Neural cell (in vitro differentiated cells): ENCODE measurements around the gene MCM3AP. TPM values are rescaled to one million over a fixed set of nuclear protein-coding genes. Genes with fewer than 3 reads are reported as not detected.
"Not testable (repeated sequence)": the region's sequence is repeated elsewhere in the genome, so short reads cannot be mapped to it uniquely, and the experiment has no call there.

Experiments
- H2AFZ ChIP-seq: fragments of 200-600, 300-800 bp; sonication (generic), shearing (Covaris generic); 2 replicates; pipeline ENCODE4 v1.6.0; 2014; ENCODE audit warnings: low read depth, mild to moderate bottlenecking, antibody characterized with exemption, low read length, moderate library complexity
- H3F3A ChIP-seq: fragments of 200-600 bp; shearing (Covaris generic); 2 replicates; pipeline ENCODE4 v1.6.1; 2016; ENCODE audit warnings: mild to moderate bottlenecking, moderate library complexity, mixed read lengths, antibody characterized with exemption, low read length; ENCODE audit not compliant: insufficient read depth, poor library complexity, severe bottlenecking
- H3K27ac ChIP-seq: fragments of 200-600, 300-800 bp; sonication (generic), shearing (Covaris generic); 2 replicates; pipeline ENCODE4 v1.5.1; 2014; ENCODE audit warnings: mild to moderate bottlenecking, low read length, moderate library complexity
- H3K27me3 ChIP-seq: fragments of 300-800, 200-600 bp; sonication (generic), shearing (Covaris generic); 2 replicates; pipeline ENCODE4 v1.6.0; 2014; ENCODE audit warnings: mild to moderate bottlenecking, low read depth, low read length, moderate library complexity; ENCODE audit not compliant: insufficient read depth
- H3K36me3 ChIP-seq: fragments of 300-800, 200-600 bp; sonication (generic), shearing (Covaris generic); 2 replicates; pipeline ENCODE4 v1.5.1; 2014; ENCODE audit warnings: mild to moderate bottlenecking, antibody characterized with exemption, low read length, moderate library complexity; ENCODE audit not compliant: insufficient read depth
- H3K4me2 ChIP-seq: fragments of 300-800, 200-600 bp; sonication (generic), shearing (Covaris generic); 2 replicates; pipeline ENCODE4 v1.6.0; 2014; ENCODE audit warnings: mild to moderate bottlenecking, low read length
- H3K4me3 ChIP-seq: fragments of 300-800, 200-600 bp; sonication (generic), shearing (Covaris generic); 2 replicates; pipeline ENCODE4 v1.5.1; 2014; ENCODE audit warnings: mild to moderate bottlenecking, low read length, moderate library complexity
- H3K79me2 ChIP-seq: fragments of 200-600 bp; shearing (Covaris generic); replicated peaks from 2 replicates; pipeline ENCODE4 v1.6.0; 2014; ENCODE audit warnings: mild to moderate bottlenecking, low read length, moderate library complexity; ENCODE audit not compliant: insufficient read depth
- H3K9ac ChIP-seq: fragments of 300-800, 200-600 bp; sonication (generic), shearing (Covaris generic); 2 replicates; pipeline ENCODE4 v1.6.1; 2016; ENCODE audit warnings: mild to moderate bottlenecking, low read length, mixed read lengths
- H3K9me2 ChIP-seq: fragments of 200-600 bp; shearing (Covaris generic); 2 replicates; pipeline ENCODE4 v1.6.1; 2016; ENCODE audit warnings: mild to moderate bottlenecking, low read length, mixed read lengths; ENCODE audit not compliant: insufficient read depth
- H3K9me3 ChIP-seq: fragments of 200-600, 300-800 bp; sonication (generic), shearing (Covaris generic); 2 replicates; pipeline ENCODE4 v1.6.1; 2016; ENCODE audit warnings: mild to moderate bottlenecking, mixed run types, low read length, moderate library complexity, mixed read lengths
- H4K20me1 ChIP-seq: fragments of 200-600 bp; shearing (Covaris generic); 2 replicates; pipeline ENCODE4 v1.6.1; 2016; ENCODE audit warnings: mild to moderate bottlenecking, mixed run types; ENCODE audit not compliant: insufficient read depth
- CTCF ChIP-seq: fragments of 450-650 bp; IDR thresholded peaks from 2 replicates; pipeline ENCODE4 v1.5.1; 2014; ENCODE audit warnings: antibody characterized with exemption, mild to moderate bottlenecking, moderate library complexity; ENCODE audit not compliant: poor library complexity, severe bottlenecking
- EP300 ChIP-seq: fragments of 450-650 bp; conservative IDR thresholded peaks from 2 replicates; pipeline ENCODE4 v1.6.1; 2014; ENCODE audit warnings: antibody characterized with exemption, mild to moderate bottlenecking, moderate library complexity; ENCODE audit not compliant: poor library complexity, severe bottlenecking
- EZH2 ChIP-seq: fragments of 200-600, 300-800 bp; shearing (Covaris generic), sonication (generic); IDR thresholded peaks from 2 replicates; pipeline ENCODE4 v1.6.1; 2014; ENCODE audit warnings: antibody characterized with exemption, low read length, borderline replicate concordance, mild to moderate bottlenecking; ENCODE audit not compliant: insufficient read depth, poor library complexity, severe bottlenecking
- MXI1 ChIP-seq: fragments of 450-650 bp; conservative IDR thresholded peaks from 2 replicates; pipeline ENCODE4 v1.6.1; 2014; ENCODE audit warnings: antibody characterized with exemption, mild to moderate bottlenecking; ENCODE audit not compliant: poor library complexity, severe bottlenecking
- POLR2AphosphoS5 ChIP-seq: IDR thresholded peaks from 2 replicates; pipeline ENCODE4 v1.6.1; 2012
- RAD21 ChIP-seq: fragments of 450-650 bp; conservative IDR thresholded peaks from 2 replicates; pipeline ENCODE4 v1.6.1; 2014; ENCODE audit warnings: antibody characterized with exemption, mild to moderate bottlenecking, moderate library complexity
- REST ChIP-seq: IDR thresholded peaks from 2 replicates; pipeline ENCODE4 v1.6.1; 2012; ENCODE audit warnings: borderline replicate concordance
- SMC3 ChIP-seq: fragments of 450-650 bp; conservative IDR thresholded peaks from 2 replicates; pipeline ENCODE4 v1.6.1; 2014; ENCODE audit warnings: antibody characterized with exemption, mild to moderate bottlenecking, moderate library complexity; ENCODE audit not compliant: poor library complexity
- TAF1 ChIP-seq: IDR thresholded peaks from 2 replicates; pipeline ENCODE4 v1.6.1; 2012; ENCODE audit warnings: low read depth
- polyA plus RNA-seq: library from polyadenylated mRNA; depleted of rRNA; stranded (reverse); fragments of >200 nt; gene quantifications from 2 replicates; pipeline ENCODE4 v1.2.3, GENCODE V29; 2014

The MCM3AP gene
- polyA plus RNA-seq, 1 donor from 2014 or later: 74.2 TPM

GRCh38 chr21:46243960-46244361, 41.5 kb downstream of the MCM3AP start:
- no peak overlapping the region for H2AFZ ChIP-seq
- H3K9me3 ChIP-seq: no peaks in the 10 kb centered on the region
- no peak overlapping the region for H3K9ac ChIP-seq
- H3K4me2 ChIP-seq: no peak overlapping the region
- H3K4me3 ChIP-seq: no peak overlapping the region
- TF ChIP-seq POLR2AphosphoS5 (no peak), MXI1 (no peak), REST (no peak), SMC3 (no peak), EP300 (no peak), CTCF (no peak), TAF1 (no peak), RAD21 (no peak), EZH2 (no peak)
- H4K20me1 ChIP-seq: no peaks in the 10 kb centered on the region
- H3K9me2 ChIP-seq: no peaks in the 10 kb centered on the region
- no peaks in the 10 kb centered on the region for H3F3A ChIP-seq
- H3K79me2 ChIP-seq: no peaks in the 10 kb centered on the region
- no peak overlapping the region for H3K27ac ChIP-seq
- peaks cover 18% of the 10 kb centered on the region for H3K36me3 ChIP-seq
- H3K27me3 ChIP-seq: no peaks in the 10 kb centered on the region

- Histone ChIP-seq H3K9ac (no peak overlapping the region), H3K27ac (no peak overlapping the region), H3K4me2 (no peak overlapping the region), H3K9me3 (no peaks in the 10 kb centered on the region), H2AFZ (no peak overlapping the region), H3K9me2 (no peaks in the 10 kb centered on the region), H3K79me2 (no peaks in the 10 kb centered on the region), H4K20me1 (no peaks in the 10 kb centered on the region), H3K36me3 (peaks cover 18% of the 10 kb centered on the region), H3K27me3 (no peaks in the 10 kb centered on the region), H3F3A (no peaks in the 10 kb centered on the region), H3K4me3 (no peak overlapping the region)
- TF ChIP-seq EP300: no peak
Measured at GRCh38 chr21:46243325-46243724, 42.1 kb downstream of the MCM3AP start.

GRCh38 chr21:46241577-46241976, 43.8 kb downstream of the MCM3AP start:
- not testable (repeated sequence) for H3K9ac ChIP-seq, H3K9me2 ChIP-seq, H3K4me2 ChIP-seq, H3F3A ChIP-seq, H3K27ac ChIP-seq, H4K20me1 ChIP-seq, H2AFZ ChIP-seq, H3K4me3 ChIP-seq, H3K79me2 ChIP-seq, H3K27me3 ChIP-seq, H3K9me3 ChIP-seq
- H3K36me3 ChIP-seq: peaks cover 19% of the 10 kb centered on the region
